Mesenteric fat pad (tissue), 1 donor: ENCODE measurements around the gene SHLD3. TPM values are rescaled to one million over a fixed set of nuclear protein-coding genes. Genes with fewer than 3 reads are reported as not detected.
"Not testable (repeated sequence)": the region's sequence is repeated elsewhere in the genome, so short reads cannot be mapped to it uniquely, and the experiment has no call there.

Source experiments
- DNase-seq: peaks from one replicate; pipeline ENCODE4 v3.0.0-alpha.2; 2020; ENCODE audit warnings: low spot score
- long read RNA-seq: library from polyadenylated mRNA; unstranded; transcript quantifications from one replicate; pipeline ENCODE4 v2.0.0, GENCODE V29; 2020
- total RNA-seq: library from RNA; stranded (reverse); fragmentation: NEBNext Ultra II Directional; extraction: Animal tissue kit (Norgen Biotek cat#: 25700); gene quantifications from one replicate; pipeline ENCODE4 v1.2.1, GENCODE V29; 2021
- donor health status: DM: yes; HTN: yes; CAD: no.

The SHLD3 gene
- 3.4 TPM for total RNA-seq
- long read RNA-seq, partial matches to known transcripts = 0 of 1 reads
- long read RNA-seq, other reads (novel, unspliced or antisense) = 0 of 1 reads

- DNase-seq = peak; percentile 91
These were observed at the start of gene SHLD3, which contains the start of gene TRAPPC13 for GRCh38 chr5:65624571-65625555. TSS of gene SHLD3 (plus strand) at chr5:65625027. CDS start at chr5:65629588, 4,561 bp downstream. TSS of gene TRAPPC13 (plus strand) at chr5:65625027. CDS start at chr5:65625061, 34 bp downstream.

- no peak for DNase-seq
These were observed 47.7 kb upstream of the SHLD3 start for GRCh38 chr5:65577141-65577540.

DNA sequence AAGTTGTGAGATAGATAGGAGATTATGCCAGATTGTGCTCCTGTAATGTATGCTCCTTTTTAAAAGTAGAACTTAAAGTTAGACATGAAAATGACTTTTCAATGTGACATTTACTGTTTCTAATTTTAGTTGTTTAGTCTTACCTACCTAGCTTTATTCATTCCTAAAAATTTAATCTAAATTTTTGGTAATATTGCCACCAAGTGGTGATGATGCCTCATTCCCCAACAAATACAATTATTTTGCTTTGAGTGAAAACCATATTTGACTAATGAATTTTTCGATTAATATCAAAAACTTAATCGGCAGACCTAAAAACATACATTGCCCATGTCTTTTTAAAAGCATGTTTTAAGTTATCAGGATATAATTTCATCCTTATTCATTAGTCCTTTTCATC, 36.1 kb upstream of the SHLD3 start:
- DNase-seq = no peak

DNA sequence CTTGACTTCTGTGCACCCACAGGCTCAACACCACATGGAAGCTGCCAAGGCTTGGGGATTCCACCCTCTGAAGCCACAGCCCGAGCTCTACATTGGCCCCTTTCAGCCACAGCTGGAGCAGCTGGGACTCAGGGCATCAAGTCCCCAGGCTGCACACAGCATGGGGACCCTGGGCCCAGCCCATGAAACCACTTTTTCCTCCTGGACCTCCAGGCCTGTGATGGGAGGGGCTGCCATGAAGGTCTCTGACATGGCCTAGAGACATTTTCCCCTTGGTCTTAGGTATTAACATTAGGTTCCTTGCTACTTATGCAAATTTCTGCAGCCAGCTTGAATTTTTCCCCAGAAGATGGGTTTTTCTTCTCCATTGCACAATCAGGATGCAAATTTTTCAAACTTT, 23.1 kb upstream of the SHLD3 start:
- not testable (repeated sequence) for DNase-seq

DNA sequence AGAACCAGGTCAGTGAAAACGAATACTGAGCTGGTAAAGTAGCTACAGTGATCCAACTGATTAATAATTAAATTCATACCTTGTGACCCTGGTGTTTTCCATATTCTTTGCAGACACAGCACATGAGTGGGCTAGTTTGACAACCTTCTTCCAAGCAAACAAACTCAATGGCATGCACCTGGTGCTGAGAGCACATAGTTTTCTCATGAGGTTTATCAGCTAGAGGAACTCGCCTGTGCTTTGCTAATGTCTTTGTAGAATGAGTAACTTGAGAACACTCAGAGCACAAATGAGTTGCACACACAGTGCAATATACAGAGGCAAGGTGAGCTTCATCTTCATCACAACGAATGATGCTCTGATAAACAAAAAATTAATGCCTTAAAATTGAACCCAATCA, 13.3 kb upstream of the SHLD3 start:
- no peak for DNase-seq

DNA sequence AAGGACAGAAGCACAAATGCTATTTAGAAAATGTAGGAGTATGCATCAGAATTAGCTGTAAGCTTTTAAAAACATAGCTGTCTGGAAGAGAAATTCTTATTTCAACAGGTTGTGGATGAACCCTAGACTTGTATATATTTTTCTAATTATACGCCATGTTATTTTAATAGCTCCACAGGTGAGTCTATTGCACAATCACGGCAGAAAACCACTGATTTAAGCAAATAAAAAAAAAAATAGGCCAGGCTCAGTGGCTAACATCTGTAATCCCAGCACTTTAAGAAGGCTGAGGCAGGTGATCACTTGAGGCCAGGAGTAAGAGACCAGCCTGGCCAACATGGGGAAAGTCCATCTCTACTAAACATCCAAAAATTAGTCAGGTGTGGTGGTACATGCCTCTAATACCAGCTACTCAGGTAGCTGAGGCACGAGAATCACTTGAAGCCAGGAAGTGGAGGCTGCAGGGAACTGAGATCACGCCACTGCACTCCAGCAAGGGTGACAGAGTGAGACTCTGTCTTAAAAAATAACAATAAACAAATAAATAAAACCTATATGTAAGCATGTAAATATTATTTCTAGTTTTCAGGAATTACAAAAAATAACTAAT, 12.4 kb upstream of the SHLD3 start:
- DNase-seq = no peak

GRCh38 chr5:65620021-65620420, 4.8 kb upstream of the SHLD3 start:
- DNase-seq = no peak

DNA sequence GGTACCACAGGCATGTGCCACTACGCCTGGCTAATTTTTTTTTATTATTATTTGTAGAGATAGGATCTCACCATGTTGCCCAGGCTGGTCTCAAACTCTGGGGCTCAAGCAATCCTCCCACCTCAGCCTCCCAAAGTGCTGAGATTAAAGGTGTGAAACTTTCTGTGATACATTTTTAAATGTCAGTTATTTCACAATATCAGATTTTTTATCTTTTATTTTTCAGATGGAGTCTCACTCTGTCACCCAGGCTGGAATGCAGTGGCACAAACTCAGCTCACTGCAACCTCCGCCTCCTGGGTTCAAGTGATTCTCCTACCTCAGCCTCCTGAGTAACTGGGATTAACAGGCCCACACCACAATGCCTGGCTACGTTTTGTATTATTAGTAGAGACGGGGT, 2.9 kb upstream of the SHLD3 start:
- not testable (repeated sequence) for DNase-seq

DNA sequence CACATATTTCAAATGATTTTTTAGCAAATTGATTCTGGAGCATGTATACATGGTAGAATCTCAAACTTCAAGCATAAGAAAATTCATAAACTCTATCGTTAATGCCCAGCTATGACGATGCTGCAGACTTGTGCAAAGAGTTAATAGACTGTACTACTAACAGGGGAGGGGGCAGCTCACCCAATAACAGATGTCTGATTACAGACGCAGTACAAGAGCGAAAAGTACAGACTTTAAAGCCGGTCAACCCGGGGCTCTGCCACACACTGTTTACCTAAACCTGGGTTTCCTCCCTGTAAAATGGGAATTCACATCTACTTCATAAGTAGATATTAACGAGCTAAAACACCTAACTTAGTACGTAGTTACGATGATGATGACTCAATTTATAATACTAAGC, 1.3 kb upstream of the SHLD3 start:
- DNase-seq = no peak

- peak; percentile 96 for DNase-seq
These were observed 729 bp upstream of the SHLD3 start, which contains the start of gene TRIM23 for GRCh38 chr5:65624025-65624570. TSS of gene TRIM23 (minus strand) at chr5:65624333. CDS start at chr5:65624274, 59 bp downstream.

DNA sequence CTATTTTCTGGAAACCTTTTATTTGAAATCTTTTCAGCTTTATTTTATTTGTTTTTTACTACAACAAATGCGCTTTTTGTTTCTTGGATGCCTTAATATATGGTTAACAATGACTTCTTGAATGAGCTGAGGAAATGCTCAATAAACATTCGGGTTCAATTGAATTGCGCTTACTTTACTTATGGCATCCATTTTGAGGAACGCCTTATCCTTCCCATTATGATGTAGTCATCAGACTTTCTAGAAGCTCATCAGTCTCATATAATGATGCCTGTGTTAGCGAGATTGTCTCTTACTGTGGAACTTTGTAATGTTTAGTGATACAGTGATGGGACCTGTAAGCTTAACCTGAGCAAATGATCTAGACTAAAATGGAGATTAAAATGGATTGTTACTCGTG, 916 bp downstream of the SHLD3 start:
- no peak for DNase-seq

- DNase-seq = no peak
These were observed 6.2 kb downstream of the SHLD3 start for GRCh38 chr5:65630981-65631380.

DNA sequence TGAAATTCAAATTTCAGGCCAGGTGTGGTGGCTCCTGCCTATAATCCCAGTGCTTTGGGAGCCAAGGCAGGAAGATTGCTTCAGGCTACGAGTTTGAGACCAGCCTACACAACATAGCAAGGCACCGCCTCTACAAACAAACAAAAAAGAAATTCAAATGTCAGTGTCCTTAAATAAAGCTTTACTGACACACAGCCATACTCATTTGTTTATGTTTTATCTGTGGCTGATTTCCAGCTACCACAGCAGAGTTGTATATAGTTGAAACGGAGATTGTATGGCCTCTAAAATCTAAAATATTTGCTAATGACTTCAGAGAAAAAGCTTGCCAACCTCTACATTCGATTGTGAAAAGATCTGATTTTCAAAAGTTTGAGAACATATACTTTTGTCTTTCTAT, 15.4 kb downstream of the SHLD3 start:
- DNase-seq = no peak

DNA sequence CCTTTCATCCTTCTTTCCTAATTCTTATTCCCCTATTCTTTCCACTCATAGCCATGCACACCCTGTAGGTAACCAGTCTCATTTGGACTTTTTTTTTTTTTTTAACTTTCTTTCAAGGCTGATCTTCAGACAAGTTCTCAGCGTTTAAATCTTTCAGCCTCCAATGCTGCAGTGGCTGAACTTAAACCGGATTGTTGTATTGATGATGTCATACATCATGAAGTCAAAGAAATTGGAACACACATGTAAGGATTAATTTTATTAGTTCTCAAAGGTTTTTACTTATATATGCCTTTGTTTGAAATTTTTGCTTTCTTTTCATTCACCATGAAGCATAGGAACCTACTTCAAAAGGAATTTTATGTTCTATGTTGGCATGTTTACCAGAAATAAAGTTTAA, 22.1 kb downstream of the SHLD3 start:
- DNase-seq = no peak

DNA sequence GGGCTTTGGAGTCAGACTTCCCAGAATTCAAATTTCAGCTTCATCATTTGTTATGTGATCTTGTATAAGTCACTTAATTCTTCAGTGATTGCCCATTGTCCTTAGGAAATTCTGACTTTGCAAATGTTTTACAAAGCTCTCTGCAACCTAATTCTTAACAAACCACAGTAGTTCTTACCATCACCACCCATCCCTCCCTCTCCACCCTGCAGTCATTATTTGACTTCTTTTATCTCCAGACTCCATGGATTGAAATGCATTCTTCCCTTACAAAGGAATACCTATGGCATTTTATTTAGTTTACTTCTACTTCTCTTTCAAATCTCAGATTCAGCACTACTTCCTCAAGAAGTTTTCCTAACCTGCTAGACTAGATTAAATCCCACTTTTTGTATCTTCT, 23.1 kb downstream of the SHLD3 start:
- DNase-seq = no peak

- no peak for DNase-seq
These were observed 26.3 kb downstream of the SHLD3 start for GRCh38 chr5:65651144-65651543.

DNA sequence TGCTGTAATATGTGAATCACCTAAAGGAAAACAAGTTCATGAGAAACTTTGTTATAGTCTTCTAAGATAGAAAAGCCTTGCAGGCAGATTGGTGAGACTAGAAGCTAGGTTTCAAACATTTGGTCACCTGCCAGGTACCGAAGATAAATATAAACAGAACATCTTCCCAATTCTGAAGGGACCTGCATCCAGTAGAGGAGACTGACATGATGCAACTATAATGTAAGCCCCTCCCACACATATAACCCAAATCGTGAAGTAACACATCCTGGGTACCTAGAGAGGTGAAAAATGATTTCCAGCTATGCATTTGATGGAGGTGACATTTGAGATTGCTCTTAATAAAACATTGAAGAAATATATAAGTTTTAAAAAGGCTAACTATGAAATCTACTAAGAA, 29.9 kb downstream of the SHLD3 start:
- no peak for DNase-seq

DNA sequence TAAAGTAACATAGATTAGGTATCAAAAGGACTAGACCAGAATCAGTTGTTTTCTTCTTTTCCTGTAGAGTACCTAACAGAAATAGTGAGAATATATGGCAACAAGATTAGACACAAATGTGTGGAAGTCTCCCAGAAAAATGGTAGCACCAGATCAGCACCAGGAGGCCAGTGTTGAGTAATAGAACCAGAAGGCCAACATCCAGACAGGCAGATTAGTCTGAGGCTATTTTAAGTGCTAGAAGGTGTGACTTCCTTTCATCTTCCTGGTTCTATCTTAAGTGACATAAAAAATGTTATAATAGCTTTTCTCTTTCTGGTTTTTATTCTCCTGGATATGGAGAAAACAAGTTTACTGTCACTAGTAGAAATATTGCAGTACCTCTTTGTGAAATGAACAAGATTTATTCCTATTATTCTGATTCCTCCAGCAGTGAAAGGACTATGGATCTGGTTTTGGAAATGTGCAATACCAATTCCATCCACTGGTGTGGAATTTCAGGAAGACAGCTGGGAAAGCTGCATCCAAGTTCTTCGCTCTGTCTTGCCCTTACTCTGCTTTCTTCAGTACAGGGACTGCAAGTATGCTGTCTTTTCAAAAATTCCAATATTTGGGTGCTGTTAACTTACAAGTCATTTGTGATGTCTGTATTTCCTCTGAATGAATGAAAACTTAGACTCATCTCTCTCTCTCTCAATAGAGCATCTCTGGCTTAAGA, 39.1 kb downstream of the SHLD3 start:
- DNase-seq = no peak

GRCh38 chr5:65668696-65669095, 43.9 kb downstream of the SHLD3 start:
- DNase-seq = no peak

GRCh38 chr5:65672796-65673195, 48.0 kb downstream of the SHLD3 start:
- no peak for DNase-seq

GRCh38 chr5:65674749-65675148, 49.9 kb downstream of the SHLD3 start:
- DNase-seq = no peak
